Neural cell (in vitro differentiated cells): Measurements from ENCODE around the gene SLC2A6.

ENCODE experiments used
- POLR2AphosphoS5 ChIP-seq: IDR thresholded peaks from 2 replicates; pipeline ENCODE4 v1.6.1; 2012
- TF ChIP-seq, protein P1 (sequence below): fragments of 450-650 bp; IDR thresholded peaks from 2 replicates; pipeline ENCODE4 v1.5.1; 2014; ENCODE audit warnings: antibody characterized with exemption, mild to moderate bottlenecking, moderate library complexity; ENCODE audit not compliant: poor library complexity, severe bottlenecking

DNA sequence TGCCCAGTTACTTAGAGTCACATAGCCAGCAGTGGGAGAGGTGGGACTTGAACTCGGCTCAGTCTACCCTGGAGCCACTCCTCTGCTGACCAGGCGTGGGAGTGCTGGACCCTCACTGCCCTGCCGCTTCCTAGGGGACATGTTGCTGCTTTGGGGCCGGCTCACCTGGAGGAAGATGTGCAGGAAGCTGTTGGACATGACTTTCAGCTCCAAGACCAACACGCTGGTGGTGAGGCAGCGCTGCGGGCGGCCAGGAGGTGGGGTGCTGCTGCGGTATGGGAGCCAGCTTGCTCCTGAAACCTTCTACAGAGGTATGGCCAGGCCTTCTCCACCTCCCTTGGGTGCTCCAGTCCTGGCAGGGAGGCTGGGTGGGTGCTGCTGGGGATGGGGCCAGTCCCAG lies 22.5 kb downstream of the SLC2A6 start:
- TF ChIP-seq, protein P1, sequence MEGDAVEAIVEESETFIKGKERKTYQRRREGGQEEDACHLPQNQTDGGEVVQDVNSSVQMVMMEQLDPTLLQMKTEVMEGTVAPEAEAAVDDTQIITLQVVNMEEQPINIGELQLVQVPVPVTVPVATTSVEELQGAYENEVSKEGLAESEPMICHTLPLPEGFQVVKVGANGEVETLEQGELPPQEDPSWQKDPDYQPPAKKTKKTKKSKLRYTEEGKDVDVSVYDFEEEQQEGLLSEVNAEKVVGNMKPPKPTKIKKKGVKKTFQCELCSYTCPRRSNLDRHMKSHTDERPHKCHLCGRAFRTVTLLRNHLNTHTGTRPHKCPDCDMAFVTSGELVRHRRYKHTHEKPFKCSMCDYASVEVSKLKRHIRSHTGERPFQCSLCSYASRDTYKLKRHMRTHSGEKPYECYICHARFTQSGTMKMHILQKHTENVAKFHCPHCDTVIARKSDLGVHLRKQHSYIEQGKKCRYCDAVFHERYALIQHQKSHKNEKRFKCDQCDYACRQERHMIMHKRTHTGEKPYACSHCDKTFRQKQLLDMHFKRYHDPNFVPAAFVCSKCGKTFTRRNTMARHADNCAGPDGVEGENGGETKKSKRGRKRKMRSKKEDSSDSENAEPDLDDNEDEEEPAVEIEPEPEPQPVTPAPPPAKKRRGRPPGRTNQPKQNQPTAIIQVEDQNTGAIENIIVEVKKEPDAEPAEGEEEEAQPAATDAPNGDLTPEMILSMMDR, result no peak
- TF ChIP-seq POLR2AphosphoS5, result no peak
